Sigmoid colon (tissue), 3 donors: ENCODE measurements around the gene SLC39A7.

Experiments used
- CTCF ChIP-seq, 4 experiments: fragments of 450-650 bp in 3 of 4; fragments of 200-600 bp in 1 of 4; IDR thresholded peaks; one replicate each; pipeline ENCODE4 v1.5.1; 2016 to 2019; ENCODE audit warnings: antibody characterized with exemption in 4 of 4, mild to moderate bottlenecking in 3 of 4, moderate library complexity in 2 of 4
- POLR2A ChIP-seq, 2 donors: fragments of 450-650 bp; IDR thresholded peaks; one replicate each; pipeline ENCODE4 v1.6.1; 2016; ENCODE audit warnings: antibody characterized with exemption in 2 of 2, mild to moderate bottlenecking in 2 of 2, moderate library complexity in 2 of 2

- TF ChIP-seq CTCF (IDR thresholded peaks at IDR 0.05) = peak; percentile 87 to 94 (median 92)
- TF ChIP-seq POLR2A (IDR thresholded peaks at IDR 0.05) = no peak
These were observed 39.0 kb upstream of the SLC39A7 start for GRCh38 chr6:33161354-33162331.
